Subcutaneous adipose tissue (tissue), 4 donors: ENCODE results near the gene MAPK8IP2. TPM values are rescaled to one million over a fixed set of nuclear protein-coding genes. Genes with fewer than 3 reads are reported as not detected.

Experiments used
- total RNA-seq, 4 donors: library from RNA; depleted of rRNA; stranded (reverse); fragments of >200 nt; gene quantifications; one replicate each; pipeline ENCODE4 v1.1.0, GENCODE V29; 2016
- TF ChIP-seq, protein P1 (sequence below): fragments of 450-650 bp; IDR thresholded peaks from one replicate; pipeline ENCODE4 v1.5.1; 2016; ENCODE audit warnings: low read depth, mild to moderate bottlenecking, control low read depth, antibody characterized with exemption, moderate library complexity

The MAPK8IP2 gene
- total RNA-seq, 4 donors from 2014 or later: 0.19 to 1.1 (median 0.51) TPM; not detected in 1

GRCh38 chr22:50611341-50612060 lies 10.9 kb downstream of the MAPK8IP2 start:
- TF ChIP-seq, protein P1, sequence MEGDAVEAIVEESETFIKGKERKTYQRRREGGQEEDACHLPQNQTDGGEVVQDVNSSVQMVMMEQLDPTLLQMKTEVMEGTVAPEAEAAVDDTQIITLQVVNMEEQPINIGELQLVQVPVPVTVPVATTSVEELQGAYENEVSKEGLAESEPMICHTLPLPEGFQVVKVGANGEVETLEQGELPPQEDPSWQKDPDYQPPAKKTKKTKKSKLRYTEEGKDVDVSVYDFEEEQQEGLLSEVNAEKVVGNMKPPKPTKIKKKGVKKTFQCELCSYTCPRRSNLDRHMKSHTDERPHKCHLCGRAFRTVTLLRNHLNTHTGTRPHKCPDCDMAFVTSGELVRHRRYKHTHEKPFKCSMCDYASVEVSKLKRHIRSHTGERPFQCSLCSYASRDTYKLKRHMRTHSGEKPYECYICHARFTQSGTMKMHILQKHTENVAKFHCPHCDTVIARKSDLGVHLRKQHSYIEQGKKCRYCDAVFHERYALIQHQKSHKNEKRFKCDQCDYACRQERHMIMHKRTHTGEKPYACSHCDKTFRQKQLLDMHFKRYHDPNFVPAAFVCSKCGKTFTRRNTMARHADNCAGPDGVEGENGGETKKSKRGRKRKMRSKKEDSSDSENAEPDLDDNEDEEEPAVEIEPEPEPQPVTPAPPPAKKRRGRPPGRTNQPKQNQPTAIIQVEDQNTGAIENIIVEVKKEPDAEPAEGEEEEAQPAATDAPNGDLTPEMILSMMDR: no peak

DNA sequence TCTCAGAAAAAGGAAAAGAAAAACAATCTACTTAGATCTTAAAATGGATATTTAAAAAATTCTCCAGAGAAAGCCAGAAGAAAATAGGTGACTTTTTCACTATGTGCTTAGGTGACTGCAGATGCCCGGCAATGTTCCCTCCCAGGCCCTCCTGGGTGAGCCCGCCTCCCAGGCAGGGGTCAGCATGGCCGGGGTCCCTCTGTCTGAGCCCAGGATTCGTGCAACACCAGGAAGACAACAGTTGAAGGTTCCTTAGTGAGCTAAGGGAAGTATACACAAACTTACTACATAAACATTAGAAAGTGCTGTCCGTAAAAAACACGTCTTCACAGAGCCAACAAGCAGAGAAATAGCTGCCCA lies 11.6 kb downstream of the MAPK8IP2 start:
- TF ChIP-seq, protein P1: no peak

DNA sequence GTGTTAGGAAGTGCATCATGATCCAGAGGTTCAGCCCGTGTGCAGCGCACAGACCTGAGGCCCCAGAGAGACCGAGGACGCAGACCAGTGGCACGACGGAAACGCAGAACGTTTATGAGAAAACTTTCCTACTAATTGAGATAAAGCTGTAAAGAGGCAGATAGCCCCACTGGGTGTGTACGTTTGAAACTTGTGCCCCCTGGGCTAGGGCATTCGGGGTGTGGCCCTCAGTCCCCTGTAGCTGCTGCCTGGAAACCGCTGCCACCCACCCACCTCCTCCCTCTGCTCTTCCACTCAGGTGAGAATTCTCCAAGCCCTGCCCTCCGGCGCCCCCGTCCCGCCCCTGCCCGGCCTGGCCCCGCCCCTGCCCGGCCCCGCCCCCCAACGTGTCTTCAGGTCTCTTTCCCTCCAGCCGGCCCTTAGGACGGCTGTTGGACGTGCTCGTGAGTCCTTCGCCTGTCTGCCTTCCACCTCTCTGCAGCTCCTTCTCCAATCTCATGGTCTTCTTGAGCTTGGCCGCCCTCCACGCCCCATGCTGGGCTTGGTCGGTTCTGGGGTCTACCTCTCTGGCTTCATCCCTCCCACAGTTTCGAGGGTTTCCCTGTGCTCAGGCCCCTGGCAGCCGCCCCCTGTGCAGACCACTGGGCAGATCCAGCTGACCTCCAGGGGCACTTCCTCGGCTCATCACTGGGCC lies 12.1 kb downstream of the MAPK8IP2 start:
- TF ChIP-seq, protein P1: no peak

DNA sequence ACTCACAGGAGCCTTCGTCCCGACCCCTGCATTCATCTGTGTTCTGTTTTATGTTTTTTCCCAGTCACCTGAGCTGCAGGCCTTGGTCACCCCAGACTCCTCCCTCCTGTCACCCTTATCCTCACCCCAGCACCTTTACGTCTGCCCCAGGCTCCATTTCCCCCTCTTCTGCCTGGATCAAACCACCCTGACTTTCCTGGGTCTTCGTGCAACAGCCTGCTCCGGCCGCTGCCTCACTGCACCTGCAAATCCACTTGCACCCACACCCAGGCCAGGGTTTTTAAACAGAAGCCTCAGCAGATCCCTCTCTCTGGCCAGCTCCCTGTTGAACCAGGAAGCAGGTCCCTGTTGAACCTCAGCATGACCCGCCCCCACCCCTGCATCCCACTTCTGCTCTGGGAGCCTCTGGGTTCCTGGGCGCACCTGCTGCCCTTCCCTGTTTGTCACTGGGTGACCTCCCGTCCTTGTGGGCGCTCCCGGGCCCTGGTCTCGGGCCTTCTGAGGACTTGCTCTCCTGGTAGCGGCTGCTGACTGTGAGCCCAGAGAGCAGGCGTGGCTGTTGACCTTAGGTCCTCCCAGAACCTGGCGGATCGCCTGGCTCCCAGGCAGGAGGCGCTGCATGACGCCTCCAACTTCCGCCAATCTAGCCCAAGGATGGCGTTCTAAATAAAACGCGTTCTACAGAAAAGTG lies 12.8 kb downstream of the MAPK8IP2 start:
- TF ChIP-seq, protein P1: no peak

GRCh38 chr22:50620593-50621355 lies 20.2 kb downstream of the MAPK8IP2 start:
- TF ChIP-seq, protein P1: no peak

GRCh38 chr22:50621356-50621880 lies 20.8 kb downstream of the MAPK8IP2 start:
- TF ChIP-seq, protein P1: no peak
